ENCODE data around the gene TMEM190.

The TMEM190 gene

DNA sequence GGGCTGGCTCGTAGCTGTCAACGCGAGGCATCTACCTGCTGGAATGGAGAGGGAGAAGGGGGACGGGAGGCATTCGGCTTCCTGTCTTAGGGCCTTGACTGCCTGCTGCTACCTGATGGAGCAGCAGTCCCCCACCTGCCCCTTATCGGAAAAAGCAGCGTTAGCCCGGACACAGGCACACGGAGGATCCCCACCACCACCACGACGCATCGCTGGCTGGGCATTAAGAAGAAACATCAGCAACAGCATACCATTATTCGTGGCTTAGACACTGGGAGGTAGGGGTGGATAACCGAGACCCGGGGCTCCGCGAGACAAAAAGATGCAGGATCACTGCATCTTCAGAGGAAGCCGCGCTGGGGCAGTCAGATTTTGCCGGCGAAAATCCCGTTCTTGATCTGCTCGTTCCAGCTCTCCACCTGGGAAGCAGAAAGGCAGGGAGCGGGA, 23.2 kb upstream of the TMEM190 start:
- H3K4me3 ChIP-seq (ENCODE audit: low read depth, low read length): peak overlapping the region; percentile 56
- TF ChIP-seq, protein P1, sequence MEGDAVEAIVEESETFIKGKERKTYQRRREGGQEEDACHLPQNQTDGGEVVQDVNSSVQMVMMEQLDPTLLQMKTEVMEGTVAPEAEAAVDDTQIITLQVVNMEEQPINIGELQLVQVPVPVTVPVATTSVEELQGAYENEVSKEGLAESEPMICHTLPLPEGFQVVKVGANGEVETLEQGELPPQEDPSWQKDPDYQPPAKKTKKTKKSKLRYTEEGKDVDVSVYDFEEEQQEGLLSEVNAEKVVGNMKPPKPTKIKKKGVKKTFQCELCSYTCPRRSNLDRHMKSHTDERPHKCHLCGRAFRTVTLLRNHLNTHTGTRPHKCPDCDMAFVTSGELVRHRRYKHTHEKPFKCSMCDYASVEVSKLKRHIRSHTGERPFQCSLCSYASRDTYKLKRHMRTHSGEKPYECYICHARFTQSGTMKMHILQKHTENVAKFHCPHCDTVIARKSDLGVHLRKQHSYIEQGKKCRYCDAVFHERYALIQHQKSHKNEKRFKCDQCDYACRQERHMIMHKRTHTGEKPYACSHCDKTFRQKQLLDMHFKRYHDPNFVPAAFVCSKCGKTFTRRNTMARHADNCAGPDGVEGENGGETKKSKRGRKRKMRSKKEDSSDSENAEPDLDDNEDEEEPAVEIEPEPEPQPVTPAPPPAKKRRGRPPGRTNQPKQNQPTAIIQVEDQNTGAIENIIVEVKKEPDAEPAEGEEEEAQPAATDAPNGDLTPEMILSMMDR (IDR thresholded peaks at IDR 0.05; ENCODE audit: low read depth, low read length): no peak

DNA sequence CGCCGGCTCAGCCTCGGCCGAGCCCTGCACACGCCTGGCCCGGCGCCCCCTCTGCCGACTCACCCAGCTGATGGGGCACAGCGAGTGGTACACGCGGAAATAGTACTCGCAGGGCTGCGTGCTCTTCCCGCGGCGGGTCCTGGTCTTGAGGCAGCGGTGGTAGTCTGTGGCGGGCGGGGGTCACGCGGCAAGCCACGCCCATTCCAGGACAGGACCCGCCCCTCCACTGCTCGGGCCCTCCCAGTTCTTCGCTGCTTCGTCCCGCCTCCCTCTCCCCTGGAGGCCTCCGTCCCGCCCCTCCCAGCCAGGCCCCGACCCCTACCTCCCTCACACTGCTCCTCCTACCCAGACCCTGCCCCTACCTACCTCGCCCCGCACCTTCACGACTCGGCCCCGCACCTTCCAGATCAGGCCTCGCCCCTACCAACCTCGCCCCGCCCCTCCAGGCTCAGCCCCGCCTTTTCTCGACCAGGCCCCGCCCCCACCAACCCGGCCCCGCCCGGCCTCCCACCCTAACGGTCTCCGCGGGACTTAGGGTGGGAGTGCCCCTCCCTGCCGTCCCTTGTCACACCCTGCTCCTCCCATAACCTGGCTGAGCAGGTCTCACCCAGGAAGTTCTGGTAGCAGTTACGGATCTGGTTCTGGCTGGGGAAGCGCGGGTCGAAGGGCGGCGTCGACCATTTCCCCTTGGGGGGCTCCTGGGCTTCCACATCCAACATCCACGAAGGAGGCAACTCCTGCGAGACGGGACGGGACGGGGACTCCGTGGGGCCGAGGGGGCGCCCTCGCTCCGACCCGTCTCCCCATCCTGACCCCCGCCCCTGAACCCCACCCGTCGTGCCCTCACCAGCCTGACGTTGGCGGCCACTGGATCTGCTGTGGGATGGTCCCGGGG, 22.6 kb upstream of the TMEM190 start:
- TF ChIP-seq, protein P1 (IDR thresholded peaks at IDR 0.05; ENCODE audit: low read depth, low read length): no peak
- peak overlapping the region; percentile 56 for H3K4me3 ChIP-seq (ENCODE audit: low read depth, low read length)

DNA sequence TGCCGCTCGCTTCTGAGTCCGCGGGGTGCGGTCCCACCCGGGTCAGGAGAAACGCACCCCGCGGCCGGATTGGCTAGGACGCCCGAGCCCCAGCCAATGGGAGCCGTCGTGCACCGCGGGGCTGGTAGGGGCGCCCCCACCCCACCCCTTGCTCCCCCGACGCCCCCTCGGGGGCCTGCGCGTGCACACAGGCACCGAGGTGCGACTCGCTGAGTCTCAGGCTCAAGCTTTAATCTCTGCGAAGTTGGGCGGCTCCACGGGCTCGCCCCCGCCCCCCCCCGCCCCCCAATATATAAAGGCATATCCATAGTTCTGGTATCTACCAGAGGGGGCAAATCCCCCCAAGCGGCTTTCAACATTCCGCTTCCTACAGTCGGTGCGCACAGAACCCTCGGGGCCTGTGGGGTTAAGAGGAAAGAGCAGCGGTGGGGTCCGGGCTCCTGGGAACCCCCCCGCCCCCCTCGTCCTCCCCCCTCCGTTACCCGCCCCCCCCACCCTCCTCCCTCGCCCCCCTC, 21.9 kb upstream of the TMEM190 start, which contains the start of gene COX6B2:
TSS of gene COX6B2 (minus strand) at position 22 of the 515 bp plus-strand sequence. CDS start 198 bp downstream, outside the sequence.
- peak within 1 kb of the TSS; percentile 56 for H3K4me3 ChIP-seq (ENCODE audit: low read depth, low read length)
- TF ChIP-seq, protein P1 (IDR thresholded peaks at IDR 0.05; ENCODE audit: low read depth, low read length): no peak

DNA sequence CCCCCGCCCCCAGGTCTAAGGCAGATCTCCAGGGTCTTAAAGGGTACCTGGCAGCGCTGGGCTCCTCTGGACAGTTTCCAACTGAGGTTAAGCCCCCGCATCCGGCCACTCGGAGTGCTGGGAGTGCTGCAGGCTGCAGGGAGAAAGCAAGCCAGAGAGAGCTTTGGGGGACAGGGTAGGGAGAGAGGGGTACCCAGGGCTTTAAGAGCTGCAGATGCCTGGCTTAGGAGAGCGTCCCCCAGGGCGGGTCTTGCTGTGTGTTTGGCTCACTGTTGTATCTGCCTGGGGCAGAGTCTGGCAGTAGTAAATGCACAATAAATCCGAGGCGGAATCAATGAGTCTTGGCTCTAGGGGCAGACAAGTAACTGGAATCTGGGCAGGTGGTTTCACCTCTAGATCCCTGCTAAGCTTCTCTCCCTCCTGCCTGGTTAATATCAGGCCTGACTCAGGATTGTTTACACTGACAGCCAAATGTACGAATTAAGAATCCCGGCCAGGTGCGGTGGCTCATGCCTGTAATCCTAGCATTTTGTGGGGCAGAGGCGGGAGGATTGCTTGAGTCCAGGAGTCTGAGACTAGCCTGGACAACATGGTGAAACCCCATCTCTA, 21.3 kb upstream of the TMEM190 start:
- TF ChIP-seq, protein P1 (IDR thresholded peaks at IDR 0.05; ENCODE audit: low read depth, low read length): no peak
- no peak overlapping the region for H3K4me3 ChIP-seq (ENCODE audit: low read depth, low read length)

DNA sequence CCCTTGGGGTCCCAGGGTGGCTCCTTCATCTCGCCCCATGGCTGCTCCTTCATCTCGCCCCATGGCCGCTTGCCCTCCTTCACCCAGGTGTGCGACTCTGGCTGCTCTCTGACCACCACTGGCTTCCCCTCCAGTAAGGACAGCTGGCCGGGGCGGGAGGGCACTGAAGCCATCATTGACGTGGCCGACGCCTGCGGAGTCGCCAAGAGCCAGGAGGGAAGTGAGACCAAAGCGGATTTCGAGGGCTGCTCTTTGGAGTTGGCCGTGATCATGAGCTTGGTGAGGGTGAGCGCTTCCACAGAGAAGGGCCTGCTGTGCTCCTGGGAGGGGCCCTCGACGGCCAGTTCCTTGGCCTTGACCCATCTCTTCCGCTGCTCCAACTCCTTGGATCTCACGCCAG, 18.1 kb upstream of the TMEM190 start:
- TF ChIP-seq, protein P1 (IDR thresholded peaks at IDR 0.05; ENCODE audit: low read depth, low read length): no peak
- no peak overlapping the region for H3K4me3 ChIP-seq (ENCODE audit: low read depth, low read length)

DNA sequence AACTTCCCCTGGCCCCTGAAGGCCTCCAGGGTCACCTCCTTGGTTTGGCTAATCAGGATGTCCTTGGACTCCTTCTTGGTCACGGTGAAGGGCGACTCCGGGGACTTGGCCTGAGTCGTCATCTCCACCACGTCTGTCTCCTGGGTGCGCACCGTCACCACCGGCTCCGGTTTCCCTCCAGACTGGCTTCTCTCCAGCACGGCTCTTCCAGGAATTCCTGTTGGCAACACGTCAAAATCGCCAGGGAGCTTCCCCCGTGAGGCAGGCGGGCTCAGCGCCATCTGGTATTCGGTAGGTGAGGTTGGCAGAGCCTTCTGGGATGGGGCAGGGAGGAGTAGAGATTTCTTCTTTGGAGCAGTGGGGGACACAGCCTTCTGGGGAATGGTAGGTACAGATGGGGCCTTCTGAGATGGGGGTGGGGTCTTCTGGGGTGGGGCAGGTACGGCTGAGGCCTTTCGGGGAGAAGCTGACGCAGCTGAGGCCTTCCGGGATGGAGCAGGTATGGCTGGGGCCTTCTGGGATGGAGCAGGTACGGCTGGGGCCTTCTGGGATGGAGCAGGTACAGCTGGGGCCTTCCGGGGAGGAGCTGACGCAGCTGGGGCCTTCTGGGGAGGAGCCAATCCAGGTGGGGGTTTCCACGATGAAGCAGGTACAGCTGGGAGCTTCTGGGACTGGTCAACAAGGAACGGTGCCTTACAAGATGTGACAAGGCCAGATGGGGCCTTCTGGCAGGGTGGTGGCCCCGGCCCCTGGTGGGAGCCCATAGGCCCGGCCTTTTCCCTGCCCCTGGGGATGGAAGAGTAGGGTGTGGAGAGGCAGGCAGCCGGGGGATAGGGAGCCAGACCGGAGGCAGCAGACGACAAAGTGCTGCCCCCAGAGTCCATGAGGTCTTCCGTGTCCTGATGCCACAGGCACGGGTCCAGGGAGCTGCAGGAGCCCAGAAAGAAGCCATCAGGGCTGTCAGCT, 17.4 kb upstream of the TMEM190 start:
- H3K4me3 ChIP-seq (ENCODE audit: low read depth, low read length): no peak overlapping the region
- TF ChIP-seq, protein P1 (IDR thresholded peaks at IDR 0.05; ENCODE audit: low read depth, low read length): no peak
